ENCODE data around the gene TROAP.

Gene TROAP

DNA sequence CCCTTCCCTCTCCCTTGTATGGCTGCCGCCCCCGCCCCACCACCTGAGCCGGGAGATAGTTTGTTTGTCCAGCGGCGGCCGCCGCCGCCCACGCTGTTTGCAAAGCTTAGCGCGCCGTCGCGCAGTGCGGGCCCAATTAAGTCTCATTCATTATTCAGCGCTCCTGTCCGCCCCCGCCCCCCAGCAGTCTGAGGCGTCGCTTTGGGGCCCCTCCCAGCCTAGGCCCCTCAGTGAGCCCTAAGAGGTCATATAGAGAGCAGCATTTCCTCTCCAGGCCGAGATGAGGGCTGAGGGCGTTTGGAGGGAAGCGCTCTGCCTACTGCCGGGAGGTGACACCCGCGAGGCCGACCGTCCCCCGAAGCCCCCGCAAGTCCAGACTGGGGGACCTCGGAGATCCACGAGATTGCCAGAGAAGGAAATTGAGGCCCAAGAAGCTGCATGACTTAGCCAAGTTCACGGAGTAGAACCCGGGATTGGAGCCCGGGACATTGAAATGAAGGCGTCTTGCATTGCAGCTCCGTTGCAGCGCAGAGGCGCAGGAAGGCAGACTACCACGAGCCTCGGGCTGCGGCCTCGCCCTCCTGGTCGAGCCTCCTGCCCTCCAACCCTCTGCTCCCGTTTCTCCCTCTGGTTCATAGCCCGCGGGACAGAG lies 23.7 kb downstream of the TROAP start, which contains the start of gene DNAJC22:
DNAJC22 (plus strand) TSS at position 230 of the 652 bp plus-strand sequence. CDS start 1,985 bp downstream, outside the sequence.
- TF ChIP-seq MYC (IDR thresholded peaks at IDR 0.05; ENCODE audit: low read depth, low read length), result no peak
- TF ChIP-seq, protein P1, sequence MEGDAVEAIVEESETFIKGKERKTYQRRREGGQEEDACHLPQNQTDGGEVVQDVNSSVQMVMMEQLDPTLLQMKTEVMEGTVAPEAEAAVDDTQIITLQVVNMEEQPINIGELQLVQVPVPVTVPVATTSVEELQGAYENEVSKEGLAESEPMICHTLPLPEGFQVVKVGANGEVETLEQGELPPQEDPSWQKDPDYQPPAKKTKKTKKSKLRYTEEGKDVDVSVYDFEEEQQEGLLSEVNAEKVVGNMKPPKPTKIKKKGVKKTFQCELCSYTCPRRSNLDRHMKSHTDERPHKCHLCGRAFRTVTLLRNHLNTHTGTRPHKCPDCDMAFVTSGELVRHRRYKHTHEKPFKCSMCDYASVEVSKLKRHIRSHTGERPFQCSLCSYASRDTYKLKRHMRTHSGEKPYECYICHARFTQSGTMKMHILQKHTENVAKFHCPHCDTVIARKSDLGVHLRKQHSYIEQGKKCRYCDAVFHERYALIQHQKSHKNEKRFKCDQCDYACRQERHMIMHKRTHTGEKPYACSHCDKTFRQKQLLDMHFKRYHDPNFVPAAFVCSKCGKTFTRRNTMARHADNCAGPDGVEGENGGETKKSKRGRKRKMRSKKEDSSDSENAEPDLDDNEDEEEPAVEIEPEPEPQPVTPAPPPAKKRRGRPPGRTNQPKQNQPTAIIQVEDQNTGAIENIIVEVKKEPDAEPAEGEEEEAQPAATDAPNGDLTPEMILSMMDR (IDR thresholded peaks at IDR 0.05; ENCODE audit: low read depth, low read length), result peak; percentile 6
- peak within 1 kb of the TSS; percentile 7 for H3K4me3 ChIP-seq (ENCODE audit: low read depth, low read length)
- peak; percentile 62 for DNase-seq (ENCODE audit: low read depth)

DNA sequence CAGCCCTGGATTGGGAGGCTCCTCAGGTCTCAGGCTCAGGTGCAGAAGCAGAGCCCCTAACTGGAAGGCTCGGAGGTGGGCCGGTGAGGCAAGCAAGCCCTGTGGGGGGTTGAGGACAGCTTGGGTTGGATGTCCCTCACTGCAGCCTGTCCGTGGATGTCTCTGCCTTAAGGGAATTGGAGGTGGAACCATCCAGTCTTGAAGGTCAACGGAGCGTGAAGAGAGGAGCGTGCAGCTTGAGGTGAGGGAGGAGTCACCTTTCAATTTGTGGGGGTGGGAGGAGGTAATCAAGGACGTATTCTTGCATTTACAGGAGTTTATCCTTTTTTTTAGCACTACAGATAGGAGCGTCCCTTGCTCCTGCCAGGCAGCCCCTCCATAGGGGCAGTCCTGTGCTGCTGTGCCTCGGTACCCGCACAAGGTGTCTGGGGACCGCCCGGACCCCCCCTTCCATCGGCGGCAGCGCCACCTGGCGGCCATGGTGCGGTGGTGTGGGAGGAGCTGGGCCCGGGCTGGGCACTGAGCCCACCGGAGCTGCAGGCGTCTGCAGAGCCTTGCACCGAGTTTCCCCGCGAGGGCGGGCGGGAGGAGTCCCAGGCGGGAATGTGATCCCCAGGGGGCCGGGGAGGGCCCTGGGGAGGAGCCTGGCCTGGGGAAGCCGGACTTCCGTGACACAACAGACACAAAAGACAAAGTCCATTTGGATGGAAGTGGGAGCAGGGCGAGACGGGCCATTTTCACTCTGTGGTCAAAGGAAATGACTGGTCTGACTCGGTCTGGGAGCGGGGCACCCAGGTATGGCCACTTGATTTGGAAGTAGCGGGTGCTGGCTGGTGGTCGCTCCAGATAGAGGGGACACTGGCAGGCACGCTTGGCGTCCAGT lies 24.5 kb downstream of the TROAP start:
- TF ChIP-seq, protein P1 (IDR thresholded peaks at IDR 0.05; ENCODE audit: low read depth, low read length), result peak; percentile 77
- no peak for TF ChIP-seq POLR2A (IDR thresholded peaks at IDR 0.05; ENCODE audit: extremely low read depth, insufficient read length)
- no peak for TF ChIP-seq MYC (IDR thresholded peaks at IDR 0.05; ENCODE audit: low read depth, low read length)
- no peak for TF ChIP-seq MAX (IDR thresholded peaks at IDR 0.05; ENCODE audit: low read depth, low read length)
- peak overlapping the region; percentile 7 for H3K4me3 ChIP-seq (ENCODE audit: low read depth, low read length)
- DNase-seq (ENCODE audit: low read depth), result peak; percentile 74

- TF ChIP-seq MAX (IDR thresholded peaks at IDR 0.05; ENCODE audit: low read depth, low read length), result no peak
- TF ChIP-seq POLR2A (IDR thresholded peaks at IDR 0.05; ENCODE audit: extremely low read depth, insufficient read length), result no peak
- no peak for TF ChIP-seq MYC (IDR thresholded peaks at IDR 0.05; ENCODE audit: low read depth, low read length)
- TF ChIP-seq, protein P1 (IDR thresholded peaks at IDR 0.05; ENCODE audit: low read depth, low read length), result no peak
- H3K4me3 ChIP-seq (ENCODE audit: low read depth, low read length), result no peak overlapping the region
- DNase-seq (ENCODE audit: low read depth), result no peak
Observed at GRCh38 chr12:49348781-49349180, 25.7 kb downstream of the TROAP start.

- TF ChIP-seq POLR2A (IDR thresholded peaks at IDR 0.05; ENCODE audit: extremely low read depth, insufficient read length) (no peak), MYC (IDR thresholded peaks at IDR 0.05; ENCODE audit: low read depth, low read length) (no peak), MAX (IDR thresholded peaks at IDR 0.05; ENCODE audit: low read depth, low read length) (no peak)
- TF ChIP-seq, protein P1 (IDR thresholded peaks at IDR 0.05; ENCODE audit: low read depth, low read length), result no peak
- H3K4me3 ChIP-seq (ENCODE audit: low read depth, low read length), result no peak overlapping the region
Observed at GRCh38 chr12:49349266-49349665, 26.2 kb downstream of the TROAP start.

GRCh38 chr12:49352351-49352750 lies 29.3 kb downstream of the TROAP start:
- TF ChIP-seq MAX (IDR thresholded peaks at IDR 0.05; ENCODE audit: low read depth, low read length), result no peak
- TF ChIP-seq MYC (IDR thresholded peaks at IDR 0.05; ENCODE audit: low read depth, low read length), result no peak
- TF ChIP-seq, protein P1 (IDR thresholded peaks at IDR 0.05; ENCODE audit: low read depth, low read length), result no peak
- TF ChIP-seq POLR2A (IDR thresholded peaks at IDR 0.05; ENCODE audit: extremely low read depth, insufficient read length), result no peak
- no peak overlapping the region for H3K4me3 ChIP-seq (ENCODE audit: low read depth, low read length)

More at GRCh38 chr12:49349266-49349665, 26.2 kb downstream of the TROAP start:
- no peak for DNase-seq (ENCODE audit: low read depth)

More at GRCh38 chr12:49352351-49352750, 29.3 kb downstream of the TROAP start:
- DNase-seq (ENCODE audit: low read depth), result no peak

Measured in NB4 (cell line).